ENCODE data around the gene SLC24A3. TPM values are rescaled to one million over a fixed set of nuclear protein-coding genes. Genes with fewer than 3 reads are reported as not detected.

The SLC24A3 gene
- total RNA-seq, 1 experiment from 2014 or later, result not detected

DNA sequence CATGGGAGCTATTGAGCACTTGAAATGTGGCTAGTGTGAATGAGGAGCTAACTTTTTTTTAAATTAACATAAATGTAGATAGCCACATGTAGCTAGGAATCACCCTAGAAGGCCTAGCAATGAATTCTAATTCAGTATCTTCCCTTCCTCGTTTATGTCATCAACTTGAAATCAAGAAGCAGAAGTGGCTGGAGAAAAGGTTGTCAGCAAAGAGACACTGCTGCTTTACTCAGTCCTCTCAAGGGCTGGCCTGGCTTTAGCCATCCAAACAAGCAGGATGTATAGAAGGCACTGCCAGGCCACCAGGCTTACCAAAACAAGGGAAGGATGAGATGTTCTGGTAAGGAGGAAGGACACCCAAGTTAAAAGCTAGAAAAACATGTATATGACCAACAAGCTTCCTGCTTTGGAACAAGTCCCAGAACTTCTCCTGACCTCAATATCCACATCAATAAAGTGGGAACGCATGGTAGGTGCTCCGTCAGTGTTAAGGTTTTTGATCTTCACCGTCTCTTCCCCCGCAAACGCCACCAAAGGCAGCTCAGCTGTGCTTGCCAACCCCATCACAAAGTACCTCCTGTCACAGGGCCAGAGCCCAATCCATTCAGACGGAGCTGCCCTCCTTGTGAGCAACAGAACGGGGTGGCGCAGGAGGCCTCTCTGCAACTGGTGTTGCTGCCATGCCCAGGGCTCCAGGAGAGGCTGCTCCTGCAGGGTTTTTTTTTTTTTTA, 309.8 kb downstream of the SLC24A3 start:
- Histone ChIP-seq H3K4me1 (ENCODE audit: control insufficient read depth, insufficient read depth, low read length) (no peaks in the 10 kb centered on the region), H3K27ac (ENCODE audit: low read length) (no peak overlapping the region), H3K27me3 (ENCODE audit: control insufficient read depth, insufficient read depth, low read length) (peaks cover 2% of the 10 kb centered on the region; the same call in 1 of the 2 replicates), H3K36me3 (ENCODE audit: control insufficient read depth, insufficient read depth, low read length) (no peaks in the 10 kb centered on the region), H3K4me3 (ENCODE audit: low read depth in 2 of 2, low read length in 2 of 2) (no peak overlapping the region), H3K9me3 (ENCODE audit: control insufficient read depth, insufficient read depth, low read depth, low read length) (no peaks in the 10 kb centered on the region)
- TF ChIP-seq, protein P1, sequence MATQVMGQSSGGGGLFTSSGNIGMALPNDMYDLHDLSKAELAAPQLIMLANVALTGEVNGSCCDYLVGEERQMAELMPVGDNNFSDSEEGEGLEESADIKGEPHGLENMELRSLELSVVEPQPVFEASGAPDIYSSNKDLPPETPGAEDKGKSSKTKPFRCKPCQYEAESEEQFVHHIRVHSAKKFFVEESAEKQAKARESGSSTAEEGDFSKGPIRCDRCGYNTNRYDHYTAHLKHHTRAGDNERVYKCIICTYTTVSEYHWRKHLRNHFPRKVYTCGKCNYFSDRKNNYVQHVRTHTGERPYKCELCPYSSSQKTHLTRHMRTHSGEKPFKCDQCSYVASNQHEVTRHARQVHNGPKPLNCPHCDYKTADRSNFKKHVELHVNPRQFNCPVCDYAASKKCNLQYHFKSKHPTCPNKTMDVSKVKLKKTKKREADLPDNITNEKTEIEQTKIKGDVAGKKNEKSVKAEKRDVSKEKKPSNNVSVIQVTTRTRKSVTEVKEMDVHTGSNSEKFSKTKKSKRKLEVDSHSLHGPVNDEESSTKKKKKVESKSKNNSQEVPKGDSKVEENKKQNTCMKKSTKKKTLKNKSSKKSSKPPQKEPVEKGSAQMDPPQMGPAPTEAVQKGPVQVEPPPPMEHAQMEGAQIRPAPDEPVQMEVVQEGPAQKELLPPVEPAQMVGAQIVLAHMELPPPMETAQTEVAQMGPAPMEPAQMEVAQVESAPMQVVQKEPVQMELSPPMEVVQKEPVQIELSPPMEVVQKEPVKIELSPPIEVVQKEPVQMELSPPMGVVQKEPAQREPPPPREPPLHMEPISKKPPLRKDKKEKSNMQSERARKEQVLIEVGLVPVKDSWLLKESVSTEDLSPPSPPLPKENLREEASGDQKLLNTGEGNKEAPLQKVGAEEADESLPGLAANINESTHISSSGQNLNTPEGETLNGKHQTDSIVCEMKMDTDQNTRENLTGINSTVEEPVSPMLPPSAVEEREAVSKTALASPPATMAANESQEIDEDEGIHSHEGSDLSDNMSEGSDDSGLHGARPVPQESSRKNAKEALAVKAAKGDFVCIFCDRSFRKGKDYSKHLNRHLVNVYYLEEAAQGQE (IDR thresholded peaks at IDR 0.05; ENCODE audit: insufficient read depth in 1 of 2, low read depth in 2 of 2, low read length in 1 of 2), result no peak
- TF ChIP-seq SIN3A (IDR thresholded peaks at IDR 0.05; ENCODE audit: borderline replicate concordance, insufficient read depth, low read depth, low read length) (no peak), TCF7L2 (IDR thresholded peaks at IDR 0.05; ENCODE audit: low read depth, low read length) (no peak), POLR2AphosphoS5 (IDR thresholded peaks at IDR 0.05; ENCODE audit: low read depth, low read length) (no peak)
- TF ChIP-seq, protein P2, sequence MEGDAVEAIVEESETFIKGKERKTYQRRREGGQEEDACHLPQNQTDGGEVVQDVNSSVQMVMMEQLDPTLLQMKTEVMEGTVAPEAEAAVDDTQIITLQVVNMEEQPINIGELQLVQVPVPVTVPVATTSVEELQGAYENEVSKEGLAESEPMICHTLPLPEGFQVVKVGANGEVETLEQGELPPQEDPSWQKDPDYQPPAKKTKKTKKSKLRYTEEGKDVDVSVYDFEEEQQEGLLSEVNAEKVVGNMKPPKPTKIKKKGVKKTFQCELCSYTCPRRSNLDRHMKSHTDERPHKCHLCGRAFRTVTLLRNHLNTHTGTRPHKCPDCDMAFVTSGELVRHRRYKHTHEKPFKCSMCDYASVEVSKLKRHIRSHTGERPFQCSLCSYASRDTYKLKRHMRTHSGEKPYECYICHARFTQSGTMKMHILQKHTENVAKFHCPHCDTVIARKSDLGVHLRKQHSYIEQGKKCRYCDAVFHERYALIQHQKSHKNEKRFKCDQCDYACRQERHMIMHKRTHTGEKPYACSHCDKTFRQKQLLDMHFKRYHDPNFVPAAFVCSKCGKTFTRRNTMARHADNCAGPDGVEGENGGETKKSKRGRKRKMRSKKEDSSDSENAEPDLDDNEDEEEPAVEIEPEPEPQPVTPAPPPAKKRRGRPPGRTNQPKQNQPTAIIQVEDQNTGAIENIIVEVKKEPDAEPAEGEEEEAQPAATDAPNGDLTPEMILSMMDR (IDR thresholded peaks at IDR 0.05), result no peak
- ChIA-PET POLR2A (no interaction called here), CTCF (no interaction called here)
- ATAC-seq (no peak), DNase-seq (ENCODE audit: low read depth, low spot score) (no peak)
- in situ Hi-C loops (cut with HindIII; ENCODE audit: low pct_unique_long_range_greater_than_20kb, low sequenced_read_pairs) (no loop called here), intact Hi-C loops (cut with micrococcal nuclease; ENCODE audit: unreplicated experiment) (no loop called here)
- no TSS peak for BruUV-seq (replicated peaks)

DNA sequence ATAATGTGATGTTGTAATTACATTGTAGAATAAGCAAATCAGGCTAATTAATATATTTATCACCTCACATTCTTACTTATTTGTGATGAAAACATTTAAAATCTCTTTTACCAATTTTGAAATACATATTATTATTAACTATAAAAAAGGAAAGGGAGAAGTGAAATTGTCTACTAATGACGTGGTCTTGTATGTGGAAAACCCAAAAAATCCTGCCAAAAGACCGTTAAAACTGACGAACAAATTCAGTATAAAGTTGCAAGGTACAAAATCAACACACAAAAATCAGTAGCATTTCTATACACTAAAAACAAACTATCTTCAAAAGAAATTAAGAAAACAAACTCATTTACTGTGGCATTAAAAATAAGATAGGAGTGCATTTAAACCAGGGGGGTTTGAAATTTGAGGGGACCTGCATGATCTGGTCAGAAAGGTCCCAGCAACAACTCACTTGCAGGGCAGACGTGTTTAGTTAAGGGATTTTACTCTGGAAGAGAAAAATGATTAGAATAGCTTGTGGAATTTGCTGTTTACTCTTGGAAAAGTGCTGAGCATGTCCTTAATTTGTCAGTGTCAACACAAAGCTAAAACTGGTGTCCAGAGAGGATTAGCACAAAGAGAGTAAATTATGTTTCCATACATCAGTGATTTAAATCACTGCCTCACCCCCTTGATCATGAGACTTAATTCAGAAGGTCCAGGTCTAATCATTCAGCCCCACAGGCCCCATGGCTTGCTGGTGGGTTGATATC, 310.6 kb downstream of the SLC24A3 start:
- no peak overlapping the region for H3K4me3 ChIP-seq (ENCODE audit: low read depth in 2 of 2, low read length in 2 of 2)
- POLR2A ChIA-PET, result no interaction called here
- H3K9me3 ChIP-seq (ENCODE audit: control insufficient read depth, insufficient read depth, low read depth, low read length), result no peaks in the 10 kb centered on the region
- no peaks in the 10 kb centered on the region for H3K36me3 ChIP-seq (ENCODE audit: control insufficient read depth, insufficient read depth, low read length)
- H3K27me3 ChIP-seq (ENCODE audit: control insufficient read depth, insufficient read depth, low read length), result peaks cover 2% of the 10 kb centered on the region; the same call in 1 of the 2 replicates
- DNase-seq (ENCODE audit: low read depth, low spot score) (no peak), ATAC-seq (no peak)
- no peaks in the 10 kb centered on the region for H3K4me1 ChIP-seq (ENCODE audit: control insufficient read depth, insufficient read depth, low read length)
- no TSS peak for BruUV-seq (replicated peaks)
- in situ Hi-C loops (cut with HindIII; ENCODE audit: low pct_unique_long_range_greater_than_20kb, low sequenced_read_pairs) (no loop called here), intact Hi-C loops (cut with micrococcal nuclease; ENCODE audit: unreplicated experiment) (no loop called here)
- no peak overlapping the region for H3K27ac ChIP-seq (ENCODE audit: low read length)
- TF ChIP-seq POLR2AphosphoS5 (IDR thresholded peaks at IDR 0.05; ENCODE audit: low read depth, low read length) (no peak), TCF7L2 (IDR thresholded peaks at IDR 0.05; ENCODE audit: low read depth, low read length) (no peak), SIN3A (IDR thresholded peaks at IDR 0.05; ENCODE audit: borderline replicate concordance, insufficient read depth, low read depth, low read length) (no peak)
- TF ChIP-seq, protein P2 (IDR thresholded peaks at IDR 0.05), result no peak
- TF ChIP-seq, protein P1 (IDR thresholded peaks at IDR 0.05; ENCODE audit: insufficient read depth in 1 of 2, low read depth in 2 of 2, low read length in 1 of 2), result no peak
- CTCF ChIA-PET, result interaction anchor here (0.5 kb wide), 1 partner anchor 60 kb away, joined by 6 read pairs; no protein-coding TSS in a partner anchor

All from Panc1 (cell line).